HCT116 (cell line): ENCODE data around the gene TBC1D1. TPM values are rescaled to one million over a fixed set of nuclear protein-coding genes. Genes with fewer than 3 reads are reported as not detected.
A peak's percentile ranks its signal among the peaks of the same experiment; 100 is the strongest.

Experiments used
- ATAC-seq: fragments of 200-7000 bp; cut with Tn5 transposase; 2 replicates; pipeline ENCODE4 v1.9.1; 2020; ENCODE audit warnings: mild to moderate bottlenecking, moderate library complexity
- BruUV-seq: library from RNA; stranded (reverse); fragments of 400-500 nt; replicated peaks from 2 replicates; lab custom pipeline; 2021; lab: Mats Ljungman, UMichigan
- CTCF ChIA-PET: fragments of 300-600 bp; sonication (Branson Sonifier 250); formaldehyde crosslinking; loops from one replicate; lab custom pipeline; 2021; ENCODE audit warnings: antibody characterized with exemption; lab: Charles Lee
- POLR2A ChIA-PET: fragments of 300-600, 350-600 bp; sonication (Branson Sonifier 250); formaldehyde crosslinking; loops from one replicate; lab custom pipeline; 2021; ENCODE audit warnings: antibody characterized with exemption; lab: Charles Lee
- RAD21 ChIA-PET, 2 experiments: fragments of 300-600 bp; sonication (Branson Sonifier 250); formaldehyde crosslinking; loops; one replicate each; lab custom pipeline; 2023; ENCODE audit warnings: low total read pairs in 2 of 2; ENCODE audit not compliant: uncharacterized antibody in 2 of 2, unreplicated experiment in 2 of 2, low non-redundant PET in 1 of 2; lab: Charles Lee
- DNase-seq: peaks from one replicate; pipeline ENCODE4 v3.0.0-alpha.2; 2010; ENCODE audit warnings: low read depth, low spot score
- H2AFZ ChIP-seq: fragments of 200-600 bp; shearing (Covaris generic), sonication (generic); 2 replicates; pipeline ENCODE4 v1.6.1; 2017; ENCODE audit warnings: low read depth, mixed run types, mixed read lengths, antibody characterized with exemption, low read length; ENCODE audit not compliant: poor library complexity, severe bottlenecking
- H3K27ac ChIP-seq: 2 replicates; pipeline ENCODE4 v1.5.1; 2012; ENCODE audit warnings: low read depth, low read length
- H3K27me3 ChIP-seq: fragments of 200-600 bp; sonication (generic); 2 replicates; pipeline ENCODE4 v1.6.1; 2016; ENCODE audit warnings: mixed run types, low read length, mixed read lengths; ENCODE audit not compliant: insufficient read depth
- H3K36me3 ChIP-seq, 2 experiments: fragments of 200-500 bp in 1 of 2; fragments of 200-600 bp in 1 of 2; sonication (Bioruptor generic) in 1 of 2; sonication (generic) in 1 of 2; 2 replicates each; pipeline versions ENCODE4 v1.5.1 to v1.6.1; 2014 to 2016; ENCODE audit warnings: low read length in 2 of 2, inconsistent platforms in 1 of 2, mixed read lengths in 1 of 2, mixed run types in 1 of 2; ENCODE audit not compliant: insufficient read depth in 2 of 2, control insufficient read depth in 1 of 2
- H3K4me1 ChIP-seq, 2 experiments: fragments of 200-600 bp in 1 of 2; sonication (generic) in 1 of 2; 2 replicates each; pipeline versions ENCODE4 v1.5.1 to v1.6.1; 2012 to 2017; ENCODE audit warnings: low read length in 2 of 2, inconsistent platforms in 1 of 2, mild to moderate bottlenecking in 1 of 2, mixed read lengths in 1 of 2, mixed run types in 1 of 2, moderate library complexity in 1 of 2; ENCODE audit not compliant: insufficient read depth in 2 of 2, control insufficient read depth in 1 of 2
- H3K4me2 ChIP-seq: fragments of 200-600 bp; sonication (generic); 2 replicates; pipeline ENCODE4 v1.6.1; 2017; ENCODE audit warnings: mixed run types, low read length, mixed read lengths
- H3K4me3 ChIP-seq, 2 experiments: fragments of 200-600 bp in 1 of 2; sonication (generic) in 1 of 2; replicated peaks in 1 of 2; 2 replicates each; pipeline ENCODE4 v1.5.1; 2011 to 2016; ENCODE audit warnings: low read length in 2 of 2, control low read depth in 1 of 2, low read depth in 1 of 2, mild to moderate bottlenecking in 1 of 2, mixed read lengths in 1 of 2, mixed run types in 1 of 2
- H3K79me2 ChIP-seq: fragments of 200-600 bp; sonication (generic); 2 replicates; pipeline ENCODE4 v1.6.1; 2017; ENCODE audit warnings: mild to moderate bottlenecking, mixed run types, low read length, moderate library complexity, mixed read lengths; ENCODE audit not compliant: insufficient read depth
- H3K9ac ChIP-seq: fragments of 200-600 bp; sonication (generic); 2 replicates; pipeline ENCODE4 v1.6.1; 2016; ENCODE audit warnings: low read length, mixed read lengths
- H3K9me2 ChIP-seq: fragments of 200-600 bp; sonication (generic), shearing (Covaris generic); 2 replicates; pipeline ENCODE4 v1.6.1; 2017; ENCODE audit warnings: mixed run types, mild to moderate bottlenecking, moderate library complexity; ENCODE audit not compliant: insufficient read depth
- H3K9me3 ChIP-seq, 2 experiments: fragments of 200-500 bp in 1 of 2; fragments of 200-600 bp in 1 of 2; sonication (Bioruptor generic) in 1 of 2; sonication (generic) in 1 of 2; 2 replicates each; pipeline ENCODE4 v1.6.1; 2014 to 2017; ENCODE audit warnings: low read length in 2 of 2, mixed read lengths in 2 of 2, inconsistent platforms in 1 of 2, low read depth in 1 of 2, mild to moderate bottlenecking in 1 of 2, mixed run types in 1 of 2, moderate library complexity in 1 of 2; ENCODE audit not compliant: control insufficient read depth in 1 of 2, insufficient read depth in 1 of 2
- H4K20me1 ChIP-seq: fragments of 200-600 bp; sonication (generic), shearing (Covaris generic); 2 replicates; pipeline ENCODE4 v1.6.1; 2017; ENCODE audit warnings: mixed run types, mild to moderate bottlenecking, moderate library complexity; ENCODE audit not compliant: insufficient read depth
- EGR1 ChIP-seq: IDR thresholded peaks from 2 replicates; pipeline ENCODE4 v1.6.1; 2012; ENCODE audit warnings: low read depth
- EZH2phosphoT487 ChIP-seq: fragments of 200-600 bp; IDR thresholded peaks from 2 replicates; pipeline ENCODE4 v1.6.1; 2018; ENCODE audit warnings: antibody characterized with exemption, borderline replicate concordance
- FOSL1 ChIP-seq: IDR thresholded peaks from 2 replicates; pipeline ENCODE4 v1.6.1; 2012; ENCODE audit warnings: low read depth
- POLR2A ChIP-seq: IDR thresholded peaks from 2 replicates; pipeline ENCODE4 v1.7.0; 2011; ENCODE audit warnings: borderline replicate concordance; ENCODE audit not compliant: insufficient read depth, insufficient read length; ENCODE audit errors: extremely low read depth
- POLR2AphosphoS5 ChIP-seq: IDR thresholded peaks from 2 replicates; pipeline ENCODE4 v1.6.1; 2011; ENCODE audit warnings: mild to moderate bottlenecking, low read depth, low read length, moderate library complexity
- SIN3A ChIP-seq: IDR thresholded peaks from 2 replicates; pipeline ENCODE4 v1.6.1; 2012; ENCODE audit warnings: low read depth
- SP1 ChIP-seq: IDR thresholded peaks from 2 replicates; pipeline ENCODE4 v1.6.1; 2012; ENCODE audit warnings: low read depth
- YY1 ChIP-seq: IDR thresholded peaks from 2 replicates; pipeline ENCODE4 v1.6.1; 2011; ENCODE audit warnings: low read length, low read depth, moderate library complexity, mild to moderate bottlenecking; ENCODE audit not compliant: insufficient replicate concordance; ENCODE audit errors: extremely low read depth
- intact Hi-C: fragments of 100-400 bp; cut with micrococcal nuclease; formaldehyde crosslinking; loops from 2 replicates; pipeline ENCODE4 v1.10.0; 2022
- total RNA-seq: library from RNA; stranded (reverse); gene quantifications from one replicate; pipeline ENCODE4 v1.2.1, GENCODE V29; 2021; ENCODE audit not compliant: unreplicated experiment
- TF ChIP-seq, protein P1 (sequence below): IDR thresholded peaks from 2 replicates; pipeline ENCODE4 v1.6.1; 2012
- TF ChIP-seq, protein P2 (sequence below), 3 experiments: fragments of 200-600 bp in 1 of 3; sonication (generic) in 1 of 3; IDR thresholded peaks in 2 of 3; conservative IDR thresholded peaks in 1 of 3; 2 replicates each; pipeline ENCODE4 v1.5.1; 2012 to 2017; ENCODE audit warnings: low read depth in 2 of 3, low read length in 2 of 3, antibody characterized with exemption in 1 of 3, borderline replicate concordance in 1 of 3, control low read depth in 1 of 3, mild to moderate bottlenecking in 1 of 3, mixed read lengths in 1 of 3, mixed run types in 1 of 3, moderate library complexity in 1 of 3; ENCODE audit not compliant: insufficient read depth in 1 of 3
- TF ChIP-seq, protein P3 (sequence below): IDR thresholded peaks from 2 replicates; pipeline ENCODE4 v1.6.1; 2012; ENCODE audit warnings: low read depth

The TBC1D1 gene
- total RNA-seq, 1 experiment from 2014 or later, result 82.7 TPM

DNA sequence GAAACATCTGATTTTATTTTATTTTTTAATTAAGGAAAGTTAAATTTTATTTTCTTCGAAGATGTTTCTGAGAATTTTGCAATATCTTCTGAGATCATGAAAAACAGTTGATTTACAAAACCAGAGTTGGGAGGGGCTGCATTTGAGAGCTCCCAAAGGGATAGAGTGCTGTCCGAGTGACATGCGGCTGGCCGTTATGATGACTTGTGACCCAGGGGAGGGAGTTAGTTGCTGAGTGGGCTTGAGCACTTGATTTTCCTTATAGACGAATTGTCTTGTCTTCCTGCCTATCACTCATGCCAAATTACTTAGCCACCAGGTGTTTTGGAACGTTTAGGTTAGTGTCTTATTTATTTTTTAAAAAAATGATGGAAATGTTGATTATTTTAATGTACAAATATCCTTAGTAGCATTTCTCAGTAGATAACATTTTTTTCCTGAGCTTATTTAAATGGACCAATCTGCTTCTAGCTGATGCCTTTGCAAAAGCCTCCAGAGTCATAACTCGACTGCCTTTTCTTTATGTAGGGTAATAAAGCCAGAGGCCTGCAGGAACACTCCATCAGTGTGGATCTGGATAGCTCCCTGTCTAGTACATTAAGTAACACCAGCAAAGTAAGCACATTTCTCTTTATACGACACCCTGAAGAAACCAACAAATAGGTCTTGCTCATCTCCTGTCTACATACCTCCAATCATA, 154.6 kb downstream of the TBC1D1 start:
- CTCF ChIA-PET, result no interaction called here
- H4K20me1 ChIP-seq, result no peaks in the 10 kb centered on the region
- peaks cover 4 to 8% of the 10 kb centered on the region in 2 experiments; a peak in 3 of 4 replicates for H3K4me1 ChIP-seq
- H3K36me3 ChIP-seq, result no peaks in the 10 kb centered on the region
- H3K9me3 ChIP-seq, result no peaks in the 10 kb centered on the region
- H3K27me3 ChIP-seq, result no peaks in the 10 kb centered on the region
- no peaks in the 10 kb centered on the region for H3K79me2 ChIP-seq
- RAD21 ChIA-PET, result no interaction called here
- intact Hi-C loops, result no loop called here
- no peak for ATAC-seq
- no peaks in the 10 kb centered on the region for H3K9me2 ChIP-seq
- H3K4me3 ChIP-seq, result no peak overlapping the region
- BruUV-seq, result no TSS peak
- POLR2A ChIA-PET, result no interaction called here
- no peak overlapping the region for H2AFZ ChIP-seq
- DNase-seq, result no peak
- TF ChIP-seq EZH2phosphoT487, result no peak
- TF ChIP-seq SP1, result no peak
- TF ChIP-seq, all 23 proteins: peak for 0
- Histone ChIP-seq H3K4me2 (no peak overlapping the region), H3K9ac (no peak overlapping the region), H3K27ac (no peak overlapping the region)

DNA sequence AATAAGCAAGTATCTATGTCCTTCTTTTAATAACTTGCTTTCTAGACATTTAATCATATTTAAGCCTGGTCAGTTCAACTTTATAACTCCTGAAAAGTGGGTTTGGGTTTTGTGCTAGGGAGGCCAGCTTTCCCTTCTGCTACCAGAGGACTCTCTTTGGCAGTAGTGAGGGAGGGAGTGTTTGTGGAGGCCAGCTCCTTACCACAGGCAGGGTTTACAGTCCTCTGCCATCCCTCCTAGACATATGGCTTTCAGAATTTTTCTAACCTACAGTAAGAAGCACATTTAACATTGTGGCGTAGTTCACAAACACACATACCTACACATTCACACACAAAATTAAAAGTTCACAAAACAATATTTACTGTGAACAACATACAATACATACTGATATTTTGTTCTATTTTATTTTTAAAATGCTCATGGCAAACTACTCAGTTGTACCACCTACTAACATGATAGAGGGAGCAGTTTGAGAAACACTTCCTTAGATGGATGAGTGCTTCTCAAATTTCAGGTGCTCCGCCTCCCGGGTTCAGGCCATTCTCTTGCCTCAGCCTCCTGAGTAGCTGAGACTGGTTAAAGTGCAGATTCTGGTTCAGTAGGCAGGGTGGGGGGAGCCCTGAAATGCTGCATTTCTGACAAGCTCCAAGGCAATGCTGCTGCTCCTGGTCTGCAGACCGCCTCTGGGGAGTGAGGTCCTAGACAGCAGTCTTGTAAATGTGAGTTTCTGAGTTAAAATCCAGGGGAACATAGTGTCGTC, 156.0 kb downstream of the TBC1D1 start:
- Histone ChIP-seq H4K20me1 (no peaks in the 10 kb centered on the region), H2AFZ (no peak overlapping the region), H3K4me2 (no peak overlapping the region), H3K27me3 (no peaks in the 10 kb centered on the region), H3K79me2 (no peaks in the 10 kb centered on the region), H3K4me3 (no peak overlapping the region), H3K9me3 (no peaks in the 10 kb centered on the region), H3K27ac (no peak overlapping the region), H3K9me2 (no peaks in the 10 kb centered on the region), H3K9ac (no peak overlapping the region), H3K4me1 (peaks cover 4 to 8% of the 10 kb centered on the region in 2 experiments; a peak in 3 of 4 replicates), H3K36me3 (no peaks in the 10 kb centered on the region)
- no peak for DNase-seq
- ChIA-PET CTCF (interaction anchor here (0.6 kb wide), 1 partner anchor 680 kb away, joined by 4 read pairs; no protein-coding TSS in a partner anchor), RAD21 (no interaction called here), POLR2A (no interaction called here)
- no TSS peak for BruUV-seq
- intact Hi-C loops, result no loop called here
- ATAC-seq, result peak; percentile 87
- TF ChIP-seq, protein P1, sequence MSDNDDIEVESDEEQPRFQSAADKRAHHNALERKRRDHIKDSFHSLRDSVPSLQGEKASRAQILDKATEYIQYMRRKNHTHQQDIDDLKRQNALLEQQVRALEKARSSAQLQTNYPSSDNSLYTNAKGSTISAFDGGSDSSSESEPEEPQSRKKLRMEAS, result no peak
- TF ChIP-seq YY1 (no peak), EGR1 (no peak), POLR2A (no peak), EZH2phosphoT487 (no peak), POLR2AphosphoS5 (no peak), SIN3A (no peak), FOSL1 (no peak)
- TF ChIP-seq, protein P2, sequence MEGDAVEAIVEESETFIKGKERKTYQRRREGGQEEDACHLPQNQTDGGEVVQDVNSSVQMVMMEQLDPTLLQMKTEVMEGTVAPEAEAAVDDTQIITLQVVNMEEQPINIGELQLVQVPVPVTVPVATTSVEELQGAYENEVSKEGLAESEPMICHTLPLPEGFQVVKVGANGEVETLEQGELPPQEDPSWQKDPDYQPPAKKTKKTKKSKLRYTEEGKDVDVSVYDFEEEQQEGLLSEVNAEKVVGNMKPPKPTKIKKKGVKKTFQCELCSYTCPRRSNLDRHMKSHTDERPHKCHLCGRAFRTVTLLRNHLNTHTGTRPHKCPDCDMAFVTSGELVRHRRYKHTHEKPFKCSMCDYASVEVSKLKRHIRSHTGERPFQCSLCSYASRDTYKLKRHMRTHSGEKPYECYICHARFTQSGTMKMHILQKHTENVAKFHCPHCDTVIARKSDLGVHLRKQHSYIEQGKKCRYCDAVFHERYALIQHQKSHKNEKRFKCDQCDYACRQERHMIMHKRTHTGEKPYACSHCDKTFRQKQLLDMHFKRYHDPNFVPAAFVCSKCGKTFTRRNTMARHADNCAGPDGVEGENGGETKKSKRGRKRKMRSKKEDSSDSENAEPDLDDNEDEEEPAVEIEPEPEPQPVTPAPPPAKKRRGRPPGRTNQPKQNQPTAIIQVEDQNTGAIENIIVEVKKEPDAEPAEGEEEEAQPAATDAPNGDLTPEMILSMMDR (IDR thresholded peaks at IDR 0.05 in 2 of 3, conservative IDR thresholded peaks at IDR 0.05 in 1 of 3; ENCODE audit: borderline replicate concordance in 1 of 3, insufficient read depth in 1 of 3, low read depth in 2 of 3, low read length in 2 of 3), result no peak
- TF ChIP-seq, protein P3, sequence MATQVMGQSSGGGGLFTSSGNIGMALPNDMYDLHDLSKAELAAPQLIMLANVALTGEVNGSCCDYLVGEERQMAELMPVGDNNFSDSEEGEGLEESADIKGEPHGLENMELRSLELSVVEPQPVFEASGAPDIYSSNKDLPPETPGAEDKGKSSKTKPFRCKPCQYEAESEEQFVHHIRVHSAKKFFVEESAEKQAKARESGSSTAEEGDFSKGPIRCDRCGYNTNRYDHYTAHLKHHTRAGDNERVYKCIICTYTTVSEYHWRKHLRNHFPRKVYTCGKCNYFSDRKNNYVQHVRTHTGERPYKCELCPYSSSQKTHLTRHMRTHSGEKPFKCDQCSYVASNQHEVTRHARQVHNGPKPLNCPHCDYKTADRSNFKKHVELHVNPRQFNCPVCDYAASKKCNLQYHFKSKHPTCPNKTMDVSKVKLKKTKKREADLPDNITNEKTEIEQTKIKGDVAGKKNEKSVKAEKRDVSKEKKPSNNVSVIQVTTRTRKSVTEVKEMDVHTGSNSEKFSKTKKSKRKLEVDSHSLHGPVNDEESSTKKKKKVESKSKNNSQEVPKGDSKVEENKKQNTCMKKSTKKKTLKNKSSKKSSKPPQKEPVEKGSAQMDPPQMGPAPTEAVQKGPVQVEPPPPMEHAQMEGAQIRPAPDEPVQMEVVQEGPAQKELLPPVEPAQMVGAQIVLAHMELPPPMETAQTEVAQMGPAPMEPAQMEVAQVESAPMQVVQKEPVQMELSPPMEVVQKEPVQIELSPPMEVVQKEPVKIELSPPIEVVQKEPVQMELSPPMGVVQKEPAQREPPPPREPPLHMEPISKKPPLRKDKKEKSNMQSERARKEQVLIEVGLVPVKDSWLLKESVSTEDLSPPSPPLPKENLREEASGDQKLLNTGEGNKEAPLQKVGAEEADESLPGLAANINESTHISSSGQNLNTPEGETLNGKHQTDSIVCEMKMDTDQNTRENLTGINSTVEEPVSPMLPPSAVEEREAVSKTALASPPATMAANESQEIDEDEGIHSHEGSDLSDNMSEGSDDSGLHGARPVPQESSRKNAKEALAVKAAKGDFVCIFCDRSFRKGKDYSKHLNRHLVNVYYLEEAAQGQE, result no peak
